GM18519 (cell line): ENCODE data around the gene AHNAK2.
A peak's percentile ranks its signal among the peaks of the same experiment; 100 is the strongest.

ENCODE experiments used
- ATAC-seq: cut with Tn5 transposase; IDR thresholded peaks from one replicate; pipeline ENCODE4 v1.9.1; 2021; ENCODE audit warnings: mild to moderate bottlenecking, moderate library complexity; ENCODE audit not compliant: unreplicated experiment, low FRiP score

AHNAK2 gene

DNA sequence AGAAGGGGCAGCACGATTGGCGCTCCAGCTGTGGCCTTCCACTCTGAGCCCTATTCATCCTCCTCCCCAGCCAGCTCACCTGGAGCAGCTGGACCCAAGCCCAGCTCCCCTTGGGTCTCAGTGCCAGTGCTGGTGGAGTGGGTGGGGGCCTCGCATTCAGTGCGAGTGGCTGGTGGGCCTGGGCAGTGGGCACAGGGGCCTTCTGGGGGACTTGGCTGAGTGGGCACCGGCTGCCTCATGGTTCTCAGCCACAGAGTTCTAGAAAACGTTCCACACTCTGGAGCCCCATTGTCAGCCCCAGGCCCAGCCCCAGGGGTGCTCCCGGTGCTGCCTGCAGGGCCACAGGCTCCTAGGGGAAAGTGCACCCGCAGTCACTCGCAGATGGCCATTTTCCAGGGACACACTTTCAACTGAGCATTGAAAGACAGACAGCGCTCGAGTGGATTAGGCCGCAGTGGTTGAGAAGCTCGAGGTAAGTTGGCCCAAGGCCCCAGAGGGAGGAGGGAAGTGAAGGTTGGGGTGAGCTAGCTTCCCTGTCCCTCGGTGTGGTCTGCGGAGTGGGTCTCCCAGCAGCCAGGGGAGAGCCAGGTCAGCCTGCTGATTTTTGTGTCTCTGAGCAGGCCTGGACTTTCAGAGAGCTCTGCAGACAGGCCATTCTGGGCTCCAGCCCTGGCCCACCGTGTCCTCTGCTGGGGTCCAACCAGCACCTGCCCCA, 11.2 kb upstream of the AHNAK2 start:
- ATAC-seq, result no peak

DNA sequence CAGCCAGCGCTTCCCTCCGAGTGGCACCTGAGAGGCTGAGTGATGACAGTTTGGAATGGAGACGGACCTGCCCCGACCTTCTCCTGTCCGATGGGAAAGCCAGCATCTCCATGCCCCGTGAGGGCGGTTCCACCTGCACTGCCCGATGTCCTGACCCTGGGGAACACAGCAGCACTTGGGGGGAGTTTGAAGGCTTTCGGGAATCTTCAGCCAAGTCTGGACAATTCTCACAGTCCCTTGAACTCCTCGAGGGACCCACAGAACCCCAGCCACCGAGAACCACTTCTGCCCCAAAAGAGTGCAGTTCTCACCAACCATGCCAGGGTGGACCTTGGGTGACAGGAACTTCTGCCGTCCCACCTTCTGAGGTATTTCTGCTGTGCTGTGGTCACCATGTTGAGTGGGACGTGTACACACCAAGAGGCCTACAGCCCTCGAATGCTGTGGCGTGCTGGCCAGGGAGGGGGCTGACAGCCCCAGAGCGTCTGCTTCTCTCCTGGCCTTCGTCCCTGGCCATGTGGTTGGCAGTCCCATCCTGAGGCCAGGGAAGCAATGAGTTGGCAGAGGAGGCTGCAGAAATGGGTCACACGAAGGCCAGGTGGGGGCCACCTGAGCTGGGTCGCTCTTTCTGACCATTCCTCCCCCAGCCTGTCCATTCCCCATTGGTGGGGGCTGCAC, 8.5 kb upstream of the AHNAK2 start:
- no peak for ATAC-seq

DNA sequence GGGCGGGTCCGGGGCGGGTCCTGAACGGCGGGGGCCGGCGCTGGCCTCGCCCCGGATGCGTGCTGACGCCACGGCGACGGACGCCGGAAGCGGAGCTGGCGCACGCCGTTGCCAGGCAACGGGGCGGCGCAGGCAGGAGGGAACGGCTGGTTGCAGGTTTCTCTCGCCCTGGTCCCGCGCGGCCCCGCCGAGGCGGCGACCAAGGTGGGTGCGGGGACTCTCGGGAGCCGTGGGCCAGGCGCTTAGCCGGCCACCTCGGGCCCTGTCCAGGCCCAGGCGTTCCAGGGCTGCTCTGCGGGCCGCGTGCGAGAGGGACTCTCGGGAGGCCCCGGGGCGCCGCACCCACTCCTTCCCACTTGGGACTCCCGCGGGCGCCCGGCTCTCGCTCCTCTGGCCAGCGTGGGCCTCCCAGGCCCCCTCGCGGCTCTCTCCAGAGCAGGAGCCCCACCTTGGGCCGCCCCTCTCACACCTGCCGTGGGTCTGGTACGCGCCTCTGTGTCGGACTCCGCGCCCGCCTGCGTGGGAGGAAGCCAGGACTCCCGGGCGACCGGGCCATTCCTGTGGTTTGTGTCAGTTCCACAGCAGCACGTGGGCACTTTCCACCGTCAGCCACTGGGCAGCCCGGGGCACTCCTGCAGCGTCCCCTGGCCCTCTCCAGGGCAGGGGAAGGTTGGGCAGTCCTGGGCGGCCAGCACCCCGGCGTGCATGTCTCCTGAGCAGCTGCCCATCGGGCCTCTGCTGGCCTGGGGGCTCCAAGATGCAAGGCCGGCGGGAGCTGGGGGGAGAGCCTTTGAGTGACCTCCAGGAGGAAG, 7.7 kb upstream of the AHNAK2 start, which contains the start of gene CLBA1:
Gene CLBA1, plus strand, starts transcription at position 114 of the 812 bp plus-strand sequence. Its CDS starts 644 bp downstream, at position 758.
- peak; percentile 87 for ATAC-seq

- ATAC-seq, result no peak
Observed at GRCh38 chr14:104984056-104984894, 6.1 kb upstream of the AHNAK2 start.

GRCh38 chr14:104983231-104983721, 5.1 kb upstream of the AHNAK2 start:
- no peak for ATAC-seq

DNA sequence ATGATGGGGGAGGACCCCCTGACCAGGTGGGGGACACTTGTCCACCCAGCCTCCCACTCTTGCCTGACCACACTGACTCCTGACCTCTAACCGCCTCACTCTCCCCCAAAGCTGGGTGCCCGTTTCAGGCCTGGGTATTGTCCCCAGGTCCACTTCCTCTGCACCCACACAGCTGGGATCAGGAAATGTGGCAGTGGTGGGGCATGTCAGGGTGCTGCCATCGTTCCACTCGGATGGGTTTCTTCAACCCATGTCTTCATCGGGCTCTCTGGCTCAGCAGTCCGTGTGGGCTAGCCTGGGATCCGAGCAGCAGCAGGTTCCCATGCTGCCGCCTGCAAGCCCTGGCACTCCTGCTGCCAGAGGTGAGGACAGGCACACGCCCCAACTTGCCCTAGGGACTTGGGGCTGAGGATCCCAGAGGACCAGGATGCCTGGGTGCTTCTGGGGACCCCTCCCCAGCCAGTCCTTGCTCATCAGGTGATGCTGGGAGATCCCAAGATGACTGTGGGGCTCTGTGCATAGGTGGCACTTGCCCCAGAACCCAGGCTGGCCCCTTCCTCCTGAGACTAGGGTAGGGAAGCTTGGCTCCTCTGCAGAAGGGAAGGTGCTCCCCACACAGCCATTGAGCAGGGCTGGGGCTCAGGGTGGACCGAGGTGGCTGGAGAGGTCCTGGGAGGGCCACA, 4.5 kb upstream of the AHNAK2 start:
- no peak for ATAC-seq

- ATAC-seq, result no peak
Observed at GRCh38 chr14:104981699-104982541, 3.7 kb upstream of the AHNAK2 start.

GRCh38 chr14:104980611-104981531, 2.7 kb upstream of the AHNAK2 start:
- ATAC-seq, result no peak

GRCh38 chr14:104979758-104980610, 1.8 kb upstream of the AHNAK2 start:
- ATAC-seq, result no peak

- no peak for ATAC-seq
Observed at GRCh38 chr14:104978746-104979691, 845 bp upstream of the AHNAK2 start.

GRCh38 chr14:104977008-104977680, 1.0 kb downstream of the AHNAK2 start:
- no peak for ATAC-seq

GRCh38 chr14:104976198-104977007, 1.8 kb downstream of the AHNAK2 start:
- ATAC-seq, result no peak

GRCh38 chr14:104975481-104976197, 2.5 kb downstream of the AHNAK2 start:
- ATAC-seq, result no peak
